Measurements from ENCODE around the gene NLE1. TPM values are rescaled to one million over a fixed set of nuclear protein-coding genes. Genes with fewer than 3 reads are reported as not detected.

NLE1 gene
- total and polyA plus RNA-seq, 2 of the 8 experiments (the other 6 are each of a cell fraction or from before 2014, with no cell fraction given) = 50.4 to 51.5 TPM

GRCh38 chr17:35127751-35128514 lies 14.2 kb downstream of the NLE1 start:
- Histone ChIP-seq H3K9me3 (ENCODE audit: insufficient read depth in 2 of 2, low read depth in 1 of 2, low read length in 1 of 2) (peaks cover 0 to 3% of the 10 kb centered on the region in 2 experiments; a peak in 1 of 4 replicates), H3K4ac (replicated peaks; ENCODE audit: insufficient read length, low read depth, low read length) (no peak overlapping the region), H3K14ac (ENCODE audit: insufficient read length) (no peak overlapping the region), H3K23me2 (ENCODE audit: low read depth, low read length) (no peaks in the 10 kb centered on the region), H3K9ac (replicated peaks in 1 of 4; ENCODE audit: extremely low read depth in 1 of 4, low read depth in 3 of 4, low read length in 3 of 4) (no peak overlapping the region), H3K4me1 (replicated peaks in 1 of 4; ENCODE audit: control insufficient read depth in 3 of 4, insufficient read depth in 4 of 4, low read length in 3 of 4) (no peaks in the 10 kb centered on the region), H2BK12ac (ENCODE audit: low read depth, low read length) (no peak overlapping the region), H2BK15ac (ENCODE audit: low read length) (no peak overlapping the region), H3K27ac (ENCODE audit: low read depth, low read length) (no peak overlapping the region), H2BK5ac (ENCODE audit: low read depth, low read length) (no peak overlapping the region; the same call in 1 of the 2 replicates), H4K20me1 (replicated peaks in 1 of 2; ENCODE audit: control insufficient read depth in 1 of 2, insufficient read depth in 2 of 2, low read length in 2 of 2) (peaks cover 1 to 14% of the 10 kb centered on the region in 2 experiments), H2AFZ (ENCODE audit: low read length) (no peak overlapping the region), H3K36me3 (ENCODE audit: control insufficient read depth in 2 of 4, insufficient read depth in 4 of 4, low read length in 3 of 4) (peaks cover 10 to 21% (median 18%) of the 10 kb centered on the region in 4 experiments), H2AK5ac (ENCODE audit: low read depth, low read length) (no peak overlapping the region), H4K5ac (ENCODE audit: insufficient read length, low read depth, low read length) (no peak overlapping the region), H2BK20ac (ENCODE audit: low read length) (no peak overlapping the region), H3K56ac (replicated peaks; ENCODE audit: insufficient read length, low read depth, low read length) (no peak overlapping the region), H3K4me2 (ENCODE audit: insufficient read depth in 1 of 2, low read depth in 2 of 2, low read length in 2 of 2) (no peak overlapping the region), H3K4me3 (ENCODE audit: extremely low read depth in 1 of 4, insufficient read depth in 2 of 4, low read depth in 3 of 4, low read length in 4 of 4) (no peak overlapping the region), H4K91ac (replicated peaks; ENCODE audit: insufficient read length, low read length) (no peak overlapping the region), H3K27me3 (replicated peaks in 1 of 4; ENCODE audit: control insufficient read depth in 3 of 4, extremely low read depth in 1 of 4, insufficient read depth in 3 of 4, low read length in 3 of 4) (peaks cover 0 to 2% (median 0%) of the 10 kb centered on the region in 4 experiments; a peak in 2 of 7 replicates), H4K8ac (ENCODE audit: extremely low read depth, insufficient read depth, low read length) (no peak overlapping the region), H3K79me2 (ENCODE audit: control insufficient read depth in 1 of 2, insufficient read depth in 2 of 2, low read length in 2 of 2) (no peaks in the 10 kb centered on the region), H3K23ac (ENCODE audit: insufficient read length) (no peak overlapping the region), H3K18ac (ENCODE audit: extremely low read depth, low read length) (no peak overlapping the region), H3K79me1 (ENCODE audit: low read depth, low read length) (no peaks in the 10 kb centered on the region), H2BK120ac (replicated peaks; ENCODE audit: low read depth, low read length) (no peak overlapping the region)
- TF ChIP-seq MAX (IDR thresholded peaks at IDR 0.05) (no peak), USF2 (IDR thresholded peaks at IDR 0.05; ENCODE audit: low read length) (no peak), KDM5A (IDR thresholded peaks at IDR 0.05; ENCODE audit: low read length) (no peak), SP4 (IDR thresholded peaks at IDR 0.05; ENCODE audit: low read length) (no peak), EP300 (IDR thresholded peaks at IDR 0.05; ENCODE audit: borderline replicate concordance in 1 of 2, low read depth in 2 of 2, low read length in 2 of 2) (no peak), POU5F1 (IDR thresholded peaks at IDR 0.05; ENCODE audit: low read depth, low read length) (no peak), JUND (IDR thresholded peaks at IDR 0.05; ENCODE audit: low read length) (no peak)
- FAIRE-seq (no peak), DNase-seq (ENCODE audit: low read depth in 1 of 2, low spot score in 2 of 2) (no peak)
- CTCF ChIA-PET (ENCODE audit: partially characterized antibody) = interaction anchor here (0.7 to 1.9 kb wide), 7 partner anchors 8 to 700 kb away, joined by 3 to 8 read pairs (median 4); partner anchors contain the start of gene RAD51D
- 94% methylated on average over 11 of the region's 11 CpGs; no CpG with 5 or more reads in 1 of the 2 experiments for WGBS, 2 experiments (ENCODE audit: extremely low coverage in 1 of 2, insufficient coverage in 1 of 2, insufficient read length in 1 of 2, insufficient replicate concordance in 2 of 2, low coverage in 1 of 2, low lambda C conversion rate in 2 of 2, missing lambda C conversion rate in 1 of 2)
- POLR2A ChIA-PET (ENCODE audit: partially characterized antibody) = interaction anchor here (0.6 to 7.5 kb wide), 13 partner anchors 9 to 159 kb away, joined by 3 to 84 read pairs (median 4); partner anchors contain the start of genes FNDC8, NLE1 and RAD51D
